Effector CD4-positive, alpha-beta T cell (primary cell): Measurements from ENCODE around the gene LHFPL3. TPM values are rescaled to one million over a fixed set of nuclear protein-coding genes. Genes with fewer than 3 reads are reported as not detected.
"Not testable (repeated sequence)": the region's sequence is repeated elsewhere in the genome, so short reads cannot be mapped to it uniquely, and the experiment has no call there.

Source experiments
- DNase-seq: peaks from one replicate; pipeline ENCODE4 v3.0.0-alpha.2; 2020
- total RNA-seq: gene quantifications from one replicate; lab custom pipeline; 2026; lab: John Stamatoyannopoulos, UW

LHFPL3 gene
- total RNA-seq: not detected

DNA sequence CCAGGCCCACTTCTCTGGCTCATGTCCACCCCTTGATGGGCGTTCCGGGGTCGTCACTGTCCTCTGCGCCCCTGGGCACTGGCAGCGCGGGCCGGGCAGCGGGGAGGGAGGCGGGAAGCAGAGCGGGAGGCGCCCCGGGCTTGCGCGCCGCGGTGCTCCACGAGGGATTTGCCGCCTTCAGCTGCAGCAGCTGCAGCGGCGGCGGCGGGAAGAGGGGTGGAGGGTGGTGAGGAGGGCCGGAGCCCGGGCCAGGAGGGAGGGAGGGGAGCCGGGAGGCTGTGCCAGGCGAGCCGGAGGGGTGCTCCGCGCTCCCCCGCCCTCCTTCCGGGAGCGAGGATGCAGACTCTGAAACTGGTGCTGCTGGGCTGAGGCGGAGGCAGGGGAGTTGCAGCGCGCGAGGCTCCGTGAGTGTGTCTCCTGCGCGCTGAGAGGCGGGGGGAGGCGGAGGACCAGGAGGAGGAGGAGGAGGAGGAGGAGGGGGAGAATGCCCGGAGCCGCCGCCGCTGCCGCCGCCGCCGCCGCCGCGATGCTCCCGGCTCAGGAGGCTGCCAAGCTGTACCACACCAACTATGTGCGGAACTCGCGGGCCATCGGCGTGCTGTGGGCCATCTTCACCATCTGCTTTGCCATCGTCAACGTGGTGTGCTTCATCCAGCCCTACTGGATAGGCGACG is at the start of gene LHFPL3:
LHFPL3 (plus strand) TSS at position 308 of the 674 bp plus-strand sequence.
- no peak for DNase-seq

DNA sequence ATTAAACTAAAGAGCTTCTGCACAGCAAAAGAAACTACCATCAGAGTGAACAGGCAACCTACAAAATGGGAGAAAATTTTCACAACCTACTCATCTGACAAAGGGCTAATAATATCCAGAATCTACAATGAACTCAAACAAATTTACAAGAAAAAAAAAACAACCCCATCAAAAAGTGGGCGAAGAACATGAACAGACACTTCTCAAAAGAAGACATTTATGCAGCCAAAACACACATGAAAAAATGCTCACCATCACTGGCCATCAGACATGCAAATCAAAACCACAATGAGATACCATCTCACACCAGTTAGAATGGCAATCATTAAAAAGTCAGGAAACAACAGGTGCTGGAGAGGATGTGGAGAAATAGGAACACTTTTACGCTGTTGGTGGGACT is 46.7 kb upstream of the LHFPL3 start:
- not testable (repeated sequence) for DNase-seq

DNA sequence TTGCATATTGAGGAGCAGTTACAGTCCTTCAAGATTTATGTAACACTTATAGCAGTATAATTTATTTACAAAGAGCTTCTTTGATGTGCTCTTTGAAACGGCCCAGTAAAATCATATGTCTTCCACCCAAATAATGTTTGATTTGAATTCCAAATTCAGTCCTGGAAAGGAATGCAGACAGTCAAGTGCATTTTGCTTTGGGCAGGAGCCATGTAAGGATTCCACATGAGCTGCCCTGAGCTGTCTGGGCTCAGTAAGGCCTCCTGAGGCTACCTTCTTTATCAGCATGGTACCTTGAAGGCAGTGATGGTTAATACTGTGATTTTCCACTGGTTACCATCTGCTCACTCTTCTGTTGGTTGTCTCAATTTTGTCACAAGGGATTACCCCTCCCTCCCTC is 41.6 kb upstream of the LHFPL3 start:
- DNase-seq: no peak

DNA sequence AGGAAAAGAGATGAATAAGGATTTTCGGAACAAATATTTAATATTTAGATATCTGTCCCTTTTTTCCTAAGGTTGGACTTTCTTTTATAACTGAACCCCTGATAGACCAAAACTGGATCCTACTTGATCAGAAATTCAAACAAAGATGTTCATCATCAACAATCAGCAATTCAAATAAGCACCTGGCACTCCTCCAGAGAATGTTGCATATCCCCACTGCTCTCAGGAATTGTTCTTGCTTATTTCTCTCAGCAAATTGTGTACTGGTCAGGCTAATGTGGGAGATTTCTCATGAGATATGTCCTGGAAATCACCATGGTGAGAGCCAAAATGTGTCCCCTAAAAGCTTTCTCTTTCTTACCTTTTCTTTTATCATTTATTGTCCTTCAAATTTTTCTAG is 40.3 kb upstream of the LHFPL3 start:
- DNase-seq: no peak

DNA sequence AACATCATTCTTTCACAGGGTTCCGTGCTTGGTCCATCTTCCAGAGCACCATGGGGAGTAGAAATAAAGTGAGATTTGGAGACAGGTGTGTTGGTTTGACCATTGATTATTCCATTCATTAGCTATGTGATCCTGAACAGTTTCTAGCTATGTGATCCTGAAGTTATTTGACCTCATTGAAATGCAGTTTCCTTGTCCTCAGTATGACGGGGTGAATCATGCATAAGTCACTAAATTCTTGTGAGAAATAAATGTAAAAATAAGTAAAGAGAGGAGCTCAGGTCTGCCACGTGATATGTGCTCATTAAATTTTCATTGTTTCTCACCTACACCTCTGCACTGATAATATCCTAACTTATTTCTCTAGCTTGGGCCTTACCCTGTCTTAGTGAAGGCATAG is 34.1 kb upstream of the LHFPL3 start:
- no peak for DNase-seq

DNA sequence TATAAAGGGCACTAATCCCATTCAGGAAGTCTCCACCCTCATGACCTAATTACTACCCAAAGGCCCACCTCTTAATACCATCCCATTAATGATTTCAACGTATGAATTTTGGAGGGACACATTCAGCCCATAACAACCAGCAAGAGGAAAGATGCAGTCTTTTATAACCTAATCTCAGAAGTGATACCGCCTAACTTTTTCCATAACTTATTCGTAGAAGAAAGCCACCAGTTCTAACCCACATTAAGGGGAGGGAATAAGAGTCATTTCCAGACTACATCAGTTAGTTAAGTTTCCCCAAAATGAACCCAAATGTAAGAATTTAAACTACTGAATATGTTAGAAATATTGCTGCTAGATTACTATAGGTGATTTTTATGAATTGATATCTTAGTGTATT is 32.1 kb upstream of the LHFPL3 start:
- DNase-seq: no peak

DNA sequence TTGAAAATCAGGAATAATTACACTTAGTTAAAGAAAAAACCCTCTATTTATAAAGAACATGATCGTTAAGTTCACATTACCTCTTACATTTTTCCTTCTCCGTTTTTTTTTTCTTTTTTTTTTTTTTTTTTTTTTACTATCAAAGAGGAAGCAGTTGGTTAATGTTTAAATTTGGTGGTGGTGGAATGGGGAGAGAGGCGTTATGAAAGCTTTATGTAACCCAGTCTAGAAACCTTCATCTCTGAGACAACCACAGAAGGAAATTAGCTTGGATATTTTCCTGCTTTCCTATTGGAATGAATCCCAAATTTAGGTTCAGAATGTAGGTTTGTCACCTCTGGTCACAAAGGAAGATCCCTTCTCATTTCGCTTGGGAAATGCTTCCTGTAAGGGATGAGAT is 31.5 kb upstream of the LHFPL3 start:
- no peak for DNase-seq

DNA sequence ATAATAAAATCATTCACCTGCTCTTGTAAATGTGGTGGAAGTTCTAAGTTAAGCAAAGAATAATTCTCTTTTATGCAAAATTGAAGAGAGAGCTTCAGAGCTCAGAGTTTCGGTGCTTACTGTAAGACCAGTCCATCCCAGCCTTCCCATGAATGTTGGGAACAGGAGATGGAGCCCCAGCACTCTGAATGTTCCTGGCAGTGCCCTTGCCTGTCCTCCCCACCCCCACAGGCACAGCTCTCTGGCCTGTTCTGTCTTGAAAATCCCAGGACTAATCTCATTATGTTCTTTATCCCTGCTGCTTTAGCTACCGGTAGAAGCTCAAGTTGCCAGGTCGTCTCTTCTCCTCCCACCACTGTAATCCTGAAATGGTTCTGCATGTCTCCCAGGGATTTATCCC is 29.1 kb upstream of the LHFPL3 start:
- no peak for DNase-seq

DNA sequence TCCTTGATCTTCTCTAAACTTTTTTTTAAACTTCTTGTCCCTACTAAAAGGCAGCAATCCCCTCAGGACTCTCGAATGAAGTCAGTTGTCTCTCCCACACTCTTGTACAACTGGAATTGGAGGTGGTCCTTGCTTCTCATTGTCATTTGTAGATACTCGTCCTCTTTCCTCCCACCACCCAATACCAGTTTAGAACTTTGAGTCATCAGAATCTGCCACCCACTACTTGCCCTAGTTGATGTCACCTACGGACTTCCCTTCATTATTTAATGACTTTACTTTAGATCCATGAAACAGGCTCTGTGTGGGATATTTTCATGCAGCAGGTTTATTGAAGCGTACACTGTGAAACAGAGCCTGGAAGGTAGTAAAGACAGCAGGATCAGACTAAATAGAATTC is 28.6 kb upstream of the LHFPL3 start:
- DNase-seq: no peak

DNA sequence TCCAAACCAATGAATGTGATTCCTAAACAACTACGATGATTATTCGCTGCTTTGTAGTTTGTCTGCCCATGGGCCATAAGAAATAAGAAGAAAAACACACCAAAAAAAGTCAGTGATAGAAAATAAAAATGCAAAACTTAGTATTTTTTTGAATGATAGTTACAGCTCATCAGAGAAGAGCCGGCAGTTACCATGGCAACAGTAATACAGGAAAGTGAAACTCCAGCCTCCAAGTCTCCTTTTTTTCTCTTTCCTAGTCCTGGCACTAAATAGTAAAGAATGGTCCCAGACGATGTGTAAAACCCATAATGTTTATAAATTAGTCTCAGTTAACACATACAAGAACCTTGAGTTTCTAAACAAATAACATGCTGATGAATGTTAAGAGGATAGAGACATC is 21.6 kb upstream of the LHFPL3 start:
- no peak for DNase-seq

DNA sequence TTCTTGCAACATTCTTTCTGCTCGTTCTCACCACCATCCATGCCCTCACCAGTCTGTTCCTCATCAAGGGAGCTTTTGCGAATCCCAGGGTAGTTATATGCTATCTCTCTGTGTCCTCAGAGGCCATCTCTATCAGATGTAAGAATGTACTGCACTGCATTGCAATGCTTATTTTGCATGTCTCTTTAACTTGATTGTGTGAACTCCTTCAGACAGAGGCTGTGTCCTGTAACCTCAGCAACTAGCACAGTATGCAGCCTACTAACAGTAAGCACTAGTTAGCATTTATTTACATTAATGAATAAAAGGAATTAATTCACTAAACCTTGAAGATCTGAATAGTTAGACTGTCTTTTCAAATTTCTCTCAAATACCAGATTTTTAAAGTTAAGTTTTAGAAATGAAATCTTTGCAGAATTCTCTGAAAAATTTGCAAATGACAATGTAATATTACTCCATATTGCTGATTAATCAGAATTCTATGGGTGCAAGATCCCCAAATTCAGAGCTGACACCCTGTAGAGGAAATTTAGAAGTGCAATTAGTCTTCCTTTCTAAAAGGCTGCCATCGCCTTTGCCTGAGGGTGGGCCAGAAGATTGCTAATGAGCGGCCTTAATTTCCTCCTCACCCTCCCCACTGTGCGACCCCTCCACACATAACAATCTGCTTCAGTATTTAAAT is 10.3 kb upstream of the LHFPL3 start:
- DNase-seq: no peak

DNA sequence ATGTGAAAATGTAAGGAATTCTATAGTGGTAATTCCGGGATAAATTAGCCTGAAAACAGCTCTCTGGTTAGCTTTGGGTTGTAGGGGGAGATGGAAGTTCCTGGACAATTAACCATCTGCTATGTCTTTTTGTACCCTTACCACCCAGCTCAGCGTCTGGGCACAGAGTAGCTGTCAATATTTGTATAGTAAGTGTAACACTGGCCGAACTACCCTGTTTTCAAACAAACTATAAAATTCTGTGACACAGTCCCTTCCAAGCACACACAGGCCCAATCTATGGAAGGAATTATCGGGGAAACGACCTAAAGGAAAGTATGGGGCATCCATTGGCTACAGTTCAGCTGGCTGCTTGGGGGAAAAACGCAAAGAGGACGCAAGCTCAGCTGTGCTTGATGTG is 869 bp upstream of the LHFPL3 start:
- no peak for DNase-seq

DNA sequence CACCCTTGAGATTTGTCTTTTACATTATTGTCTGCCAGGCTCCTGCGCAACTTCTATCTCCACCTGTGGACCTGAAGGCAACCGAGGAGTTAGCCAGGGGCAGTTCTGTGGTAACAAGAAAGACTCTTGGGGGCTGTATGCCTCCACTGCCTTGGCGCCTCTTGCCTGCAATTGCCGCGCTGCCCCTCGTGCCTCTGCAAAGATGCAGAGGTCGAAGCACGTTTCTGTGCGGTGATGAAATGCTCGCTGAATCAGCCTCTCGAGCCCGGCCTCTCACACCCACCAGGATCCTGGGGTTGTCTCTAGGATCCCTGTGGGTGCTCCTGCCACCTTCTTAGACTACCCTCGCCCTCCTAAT is 486 bp upstream of the LHFPL3 start:
- DNase-seq: no peak

DNA sequence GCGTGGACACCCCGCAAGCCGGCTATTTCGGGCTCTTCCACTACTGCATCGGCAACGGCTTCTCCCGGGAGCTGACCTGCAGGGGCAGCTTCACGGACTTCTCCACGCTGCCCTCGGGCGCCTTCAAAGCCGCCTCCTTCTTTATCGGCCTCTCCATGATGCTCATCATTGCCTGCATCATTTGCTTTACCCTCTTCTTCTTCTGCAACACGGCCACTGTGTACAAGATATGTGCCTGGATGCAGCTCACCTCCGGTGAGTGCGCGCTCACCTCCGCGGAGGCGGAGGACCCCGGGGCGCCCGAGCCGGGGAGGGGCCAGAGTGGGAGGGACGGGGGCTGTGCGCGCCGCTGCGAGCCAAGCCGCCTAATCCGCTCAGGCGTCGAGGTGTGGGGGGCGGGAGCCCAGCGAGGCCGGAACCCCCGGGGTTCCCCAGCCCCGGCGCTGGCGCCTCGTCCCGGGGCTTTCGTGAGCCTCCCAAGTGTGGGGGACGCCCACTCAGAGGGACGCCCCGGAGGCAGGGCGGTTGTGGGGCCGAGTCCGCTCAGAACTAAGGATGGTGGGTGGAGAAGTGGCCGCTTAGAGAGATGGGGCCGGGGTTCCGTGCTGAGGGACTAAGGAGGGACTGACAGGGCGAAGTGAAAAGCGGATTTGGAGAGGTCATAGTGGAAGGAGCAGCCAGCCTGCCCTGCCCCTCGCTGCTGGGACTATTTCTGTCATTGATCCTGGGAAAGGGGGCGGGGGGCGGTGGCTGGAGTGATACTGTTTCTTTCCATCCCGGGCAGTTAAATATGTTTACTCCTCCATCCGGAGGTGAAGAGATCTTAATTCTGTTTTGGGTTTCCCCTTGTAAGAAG is 795 bp downstream of the LHFPL3 start:
- no peak for DNase-seq

DNA sequence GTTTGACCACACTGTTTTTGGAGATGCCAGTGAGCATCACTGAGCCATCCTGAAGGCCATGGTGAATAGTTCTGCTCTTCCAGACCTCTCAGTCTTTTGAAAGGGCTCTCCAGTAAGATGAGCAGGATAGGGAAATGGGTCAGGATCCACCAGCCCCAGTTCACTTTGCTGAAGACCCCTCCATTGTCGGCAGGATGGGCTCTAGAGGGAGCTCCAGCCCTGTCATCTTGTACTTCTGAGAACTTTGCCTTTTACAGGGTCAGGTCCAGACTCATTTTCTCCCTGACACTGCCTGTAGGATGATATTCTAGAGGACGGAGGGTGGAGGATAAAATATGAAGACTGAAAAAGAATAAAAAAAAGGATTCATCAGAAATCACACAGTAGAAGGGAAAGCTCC is 13.1 kb downstream of the LHFPL3 start:
- DNase-seq: no peak

DNA sequence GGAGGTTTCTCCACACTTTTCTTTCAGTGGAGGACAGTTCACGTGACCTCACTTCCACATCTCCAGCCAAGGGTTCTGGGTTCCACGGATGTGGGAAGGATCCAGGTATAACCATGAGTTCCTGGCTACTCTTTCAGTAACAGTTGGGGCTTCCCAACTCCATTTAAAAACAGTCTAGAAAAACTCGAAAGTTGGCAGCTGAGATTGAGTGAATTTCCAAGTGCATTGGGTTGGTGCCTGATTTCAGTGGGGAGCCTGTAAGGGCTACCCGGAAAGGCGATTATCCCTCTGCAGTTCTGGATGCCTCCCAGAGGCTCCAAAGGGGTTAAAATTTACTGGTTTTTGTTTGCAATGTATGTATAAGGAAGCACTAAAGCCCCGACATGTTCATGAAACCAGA is 24.3 kb downstream of the LHFPL3 start:
- DNase-seq: no peak

DNA sequence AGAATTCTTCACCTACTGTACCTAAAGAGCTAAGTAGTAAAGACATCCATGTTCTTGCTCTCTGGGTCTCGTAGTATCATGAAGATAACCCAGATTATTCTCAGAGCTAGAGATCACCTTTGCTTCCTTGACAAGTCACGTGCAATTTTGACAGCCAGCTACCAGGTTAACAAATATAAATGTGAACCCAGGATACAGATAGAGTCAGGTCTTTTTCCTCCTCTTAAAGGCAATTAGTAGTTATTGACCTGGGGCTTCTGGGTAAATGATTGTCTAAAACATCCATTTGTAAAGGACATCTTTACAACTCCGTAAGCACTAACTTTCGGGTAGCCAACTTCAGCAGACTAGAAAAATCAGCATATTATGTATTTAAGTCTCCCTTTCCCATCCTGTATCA is 28.8 kb downstream of the LHFPL3 start:
- DNase-seq: no peak

DNA sequence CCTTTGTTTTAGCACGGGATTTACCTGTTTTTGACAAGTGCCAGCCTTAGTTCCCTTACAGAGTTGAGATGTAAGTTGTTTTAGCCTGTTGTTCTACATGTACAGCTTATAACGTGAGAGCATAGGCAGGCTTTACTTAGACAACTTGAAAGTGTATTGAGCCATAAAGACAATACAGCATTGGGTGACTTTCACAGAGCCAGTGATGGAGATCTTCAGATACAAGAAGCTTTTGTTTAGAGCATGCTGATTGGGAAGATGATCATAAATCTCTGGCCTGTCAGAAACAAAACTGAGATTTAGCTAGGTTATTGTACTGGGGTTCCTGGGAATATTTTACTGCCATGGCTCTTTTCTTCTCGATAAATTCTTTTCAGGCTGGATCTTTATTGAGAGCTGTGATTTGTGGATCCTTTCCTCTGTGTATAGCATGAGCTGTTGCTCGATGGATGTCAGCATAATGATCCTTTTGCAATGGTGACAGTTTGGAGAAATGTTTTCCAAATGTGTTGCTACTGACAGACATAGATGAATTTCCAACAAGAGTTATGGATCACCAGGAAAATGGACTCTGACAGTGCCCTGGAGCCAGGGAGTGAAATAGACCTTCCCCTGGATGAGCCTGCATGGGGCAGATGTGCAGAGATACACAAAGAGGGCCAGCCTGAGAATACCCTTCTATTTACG is 30.2 kb downstream of the LHFPL3 start:
- DNase-seq: no peak

DNA sequence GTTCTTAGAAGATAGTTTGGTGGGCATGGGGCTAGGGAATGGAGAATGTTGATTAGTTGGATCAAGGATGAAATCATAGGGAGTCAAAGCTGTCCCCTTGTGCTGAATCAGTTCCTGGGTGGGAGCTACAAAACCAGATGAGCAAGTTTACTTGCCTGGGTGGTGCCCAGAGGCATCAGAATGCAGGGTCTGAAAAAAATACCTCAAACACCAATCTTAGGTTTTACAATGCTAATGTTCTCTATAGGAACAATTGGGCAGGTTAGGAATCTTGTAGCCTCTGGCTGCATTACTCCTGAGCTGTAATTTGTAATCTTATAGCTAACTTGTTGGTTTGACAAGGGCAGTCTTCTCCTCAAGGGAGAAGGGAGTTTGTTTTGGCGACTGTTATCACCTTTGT is 34.4 kb downstream of the LHFPL3 start:
- no peak for DNase-seq

DNA sequence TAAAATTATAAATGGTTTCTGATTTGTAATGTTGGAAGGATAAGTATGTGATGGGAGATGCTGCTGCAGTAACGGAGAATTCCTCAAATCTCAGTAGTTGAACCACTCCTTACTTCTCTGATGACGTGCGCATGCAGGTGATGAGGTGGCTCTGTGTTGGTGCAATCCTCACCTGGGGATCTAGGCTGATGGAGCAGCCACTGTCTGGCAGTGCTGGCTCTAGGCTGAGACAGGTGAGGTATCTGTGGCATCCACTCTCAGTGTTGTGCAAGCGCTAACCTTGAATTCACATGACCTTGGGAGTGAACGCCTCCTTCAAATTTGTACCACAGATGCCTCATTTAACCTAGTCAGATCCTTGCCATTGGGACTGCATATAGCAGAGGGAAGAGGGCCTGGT is 35.0 kb downstream of the LHFPL3 start:
- DNase-seq: no peak

DNA sequence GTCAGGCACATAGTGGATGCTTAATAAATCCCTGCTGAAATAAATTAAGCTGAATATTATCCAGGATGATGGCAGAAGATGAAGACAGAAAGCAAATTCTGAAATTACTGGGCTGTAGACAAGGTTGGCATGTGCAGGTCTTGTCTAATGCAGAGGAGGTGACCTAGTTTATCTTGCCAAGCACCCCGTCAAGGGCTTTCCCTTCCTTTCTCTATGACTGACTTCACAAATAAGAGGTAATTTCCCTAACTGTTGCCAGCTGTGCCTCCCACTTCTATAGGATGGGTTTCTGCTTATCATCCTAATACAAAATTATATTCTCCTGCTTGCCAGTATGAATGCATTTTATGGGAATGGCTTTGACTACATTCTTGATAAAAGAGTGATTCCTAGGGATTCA is 38.0 kb downstream of the LHFPL3 start:
- no peak for DNase-seq

DNA sequence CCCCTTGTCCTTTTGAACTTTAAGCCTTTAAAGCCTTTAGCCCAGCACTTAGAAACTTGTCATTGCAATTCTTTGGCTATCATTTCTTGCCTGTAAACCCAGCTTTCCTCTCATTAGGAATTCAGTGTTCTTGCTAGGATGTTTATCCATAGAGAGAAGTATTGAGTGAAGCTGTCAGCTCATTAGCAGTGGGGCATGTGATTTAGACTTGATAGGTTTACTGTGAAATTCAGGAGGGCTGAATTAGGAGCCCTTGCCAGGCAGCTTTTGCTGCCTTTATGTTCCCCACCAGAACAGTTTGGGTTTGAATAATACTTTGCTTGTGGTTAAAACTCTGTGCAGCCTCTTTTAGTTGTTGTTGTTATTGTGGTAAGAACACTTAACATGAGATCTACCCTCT is 39.5 kb downstream of the LHFPL3 start:
- no peak for DNase-seq

DNA sequence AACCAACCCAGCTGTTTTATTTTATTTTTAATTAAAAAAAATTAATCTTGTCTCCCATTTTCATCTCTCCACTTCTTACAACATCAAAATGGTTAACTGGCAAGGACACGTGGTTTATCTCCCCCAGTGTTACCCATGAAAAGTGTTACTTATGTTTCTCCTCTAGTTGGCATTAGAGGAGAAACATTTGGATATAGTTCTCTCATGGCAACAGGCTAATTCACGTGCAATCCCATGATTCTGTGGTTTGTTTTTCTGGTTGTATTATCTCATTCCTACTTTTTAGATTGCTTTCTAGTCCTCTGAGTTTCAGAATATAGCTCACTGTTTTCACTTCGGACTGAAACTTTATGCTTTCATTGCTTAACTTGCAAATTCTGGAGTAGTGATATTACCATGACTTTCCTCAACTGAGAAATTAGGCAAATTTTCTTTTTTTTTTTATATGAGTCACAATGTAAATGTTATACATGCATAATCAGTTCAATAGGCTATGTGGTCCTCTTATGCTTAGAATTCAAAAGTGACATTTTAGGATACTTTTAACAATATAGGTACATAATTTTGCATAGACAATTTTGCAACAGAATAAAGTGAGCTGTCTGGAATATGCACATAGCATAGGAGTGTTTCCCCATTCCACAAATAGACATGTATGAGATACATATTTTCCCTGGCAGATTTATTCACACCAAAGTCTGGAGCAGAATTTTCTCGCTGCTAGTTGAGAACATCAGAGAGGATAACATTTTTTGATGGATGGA is 43.0 kb downstream of the LHFPL3 start:
- no peak for DNase-seq
